ELR (cell line): ENCODE results near the gene ITPR3.

ENCODE experiments used
- DNase-seq: peaks from one replicate; pipeline ENCODE4 v3.0.0-alpha.2; 2015; ENCODE audit warnings: low read depth

The ITPR3 gene

GRCh38 chr6:33700391-33701050 lies 79.4 kb downstream of the ITPR3 start:
- DNase-seq: peak; percentile 86

- DNase-seq: peak; percentile 81
Measured at GRCh38 chr6:33702345-33702977, 81.3 kb downstream of the ITPR3 start.

- no peak for DNase-seq
Measured at GRCh38 chr6:33704215-33705066, 83.3 kb downstream of the ITPR3 start.

GRCh38 chr6:33705268-33705885 lies 84.3 kb downstream of the ITPR3 start:
- DNase-seq: no peak

GRCh38 chr6:33705955-33706725 lies 85.0 kb downstream of the ITPR3 start:
- no peak for DNase-seq

GRCh38 chr6:33707771-33708170 lies 86.6 kb downstream of the ITPR3 start:
- DNase-seq: no peak

GRCh38 chr6:33708516-33709204 lies 87.5 kb downstream of the ITPR3 start:
- no peak for DNase-seq

- DNase-seq: no peak
Measured at GRCh38 chr6:33709605-33710295, 88.6 kb downstream of the ITPR3 start.

GRCh38 chr6:33710296-33711121 lies 89.4 kb downstream of the ITPR3 start:
- DNase-seq: peak; percentile 42

- DNase-seq: peak; percentile 98
Measured at GRCh38 chr6:33711140-33712129, 90.3 kb downstream of the ITPR3 start, which contains the start of gene UQCC2. Gene UQCC2 (minus strand): TSS chr6:33711700. CDS start chr6:33711686, 14 bp downstream.

- DNase-seq: no peak
Measured at GRCh38 chr6:33712914-33713313, 91.8 kb downstream of the ITPR3 start.

GRCh38 chr6:33713786-33714185 lies 92.7 kb downstream of the ITPR3 start:
- DNase-seq: no peak

GRCh38 chr6:33714385-33715040 lies 93.4 kb downstream of the ITPR3 start:
- DNase-seq: no peak

- DNase-seq: no peak
Measured at GRCh38 chr6:33716379-33716778, 95.3 kb downstream of the ITPR3 start.

- DNase-seq: no peak
Measured at GRCh38 chr6:33716890-33717632, 95.9 kb downstream of the ITPR3 start.

GRCh38 chr6:33717934-33718455 lies 96.9 kb downstream of the ITPR3 start:
- no peak for DNase-seq

- DNase-seq: no peak
Measured at GRCh38 chr6:33718713-33719112, 97.6 kb downstream of the ITPR3 start.
